ENCODE measurements around the gene MATR3.
"Not testable (repeated sequence)": the region's sequence is repeated elsewhere in the genome, so short reads cannot be mapped to it uniquely, and the experiment has no call there.

MATR3 gene

GRCh38 chr5:139304391-139305324, 11.1 kb downstream of the MATR3 start:
- H3K27ac ChIP-seq = no peak overlapping the region
- TF ChIP-seq CTCF (conservative IDR thresholded peaks at IDR 0.05) = no peak

- no peak for TF ChIP-seq CTCF (conservative IDR thresholded peaks at IDR 0.05)
These were observed 12.7 kb downstream of the MATR3 start for GRCh38 chr5:139306197-139306596.

GRCh38 chr5:139306628-139307379, 13.3 kb downstream of the MATR3 start:
- H3K27ac ChIP-seq = no peak overlapping the region
- no peak for TF ChIP-seq CTCF (conservative IDR thresholded peaks at IDR 0.05)

More at GRCh38 chr5:139306197-139306596, 12.7 kb downstream of the MATR3 start:
- H3K27ac ChIP-seq = no peak overlapping the region

- TF ChIP-seq CTCF (conservative IDR thresholded peaks at IDR 0.05) = no peak
- H3K27ac ChIP-seq = no peak overlapping the region
These were observed 15.3 kb downstream of the MATR3 start for GRCh38 chr5:139308797-139309196.

GRCh38 chr5:139310715-139311186, 17.2 kb downstream of the MATR3 start:
- not testable (repeated sequence) for H3K27ac ChIP-seq

GRCh38 chr5:139312075-139312474, 18.5 kb downstream of the MATR3 start:
- no peak for TF ChIP-seq CTCF (conservative IDR thresholded peaks at IDR 0.05)
- H3K27ac ChIP-seq = no peak overlapping the region

- TF ChIP-seq CTCF (conservative IDR thresholded peaks at IDR 0.05) = no peak
- no peak overlapping the region for H3K27ac ChIP-seq
These were observed 20.7 kb downstream of the MATR3 start for GRCh38 chr5:139314276-139314675.

Data from VCaP (cell line).